GM19328 (cell line): ENCODE data around the gene LOXHD1.

Source experiments
- ATAC-seq: cut with Tn5 transposase; IDR thresholded peaks from one replicate; pipeline ENCODE4 v1.9.1; 2021; ENCODE audit warnings: mild to moderate bottlenecking, moderate library complexity; ENCODE audit not compliant: unreplicated experiment

Gene LOXHD1

GRCh38 chr18:46427216-46427995 lies 229.6 kb downstream of the LOXHD1 start:
- no peak for ATAC-seq
